Lung (tissue), 12 donors: Measurements from ENCODE around the gene RIPK4. TPM values are rescaled to one million over a fixed set of nuclear protein-coding genes. Genes with fewer than 3 reads are reported as not detected.

ENCODE experiments used
- ATAC-seq: fragments of 200-7000 bp; cut with Tn5 transposase; one replicate; pipeline ENCODE4 v1.9.1; 2020; ENCODE audit warnings: moderate number of reproducible peaks; ENCODE audit not compliant: insufficient read depth, low FRiP score
- DNase-seq, 3 donors: peaks; one replicate each; pipeline ENCODE4 v3.0.0-alpha.2; 2013 to 2017
- H3K27ac ChIP-seq, 2 donors: one replicate each; pipeline ENCODE4 v1.5.1; 2013; ENCODE audit warnings: mild to moderate bottlenecking in 2 of 2, moderate library complexity in 2 of 2, control low read depth in 1 of 2, inconsistent platforms in 1 of 2, low read depth in 1 of 2, low read length in 1 of 2
- H3K27me3 ChIP-seq, 3 donors: one replicate each; pipeline ENCODE4 v1.5.1; 2013; ENCODE audit warnings: low read length in 2 of 3; ENCODE audit not compliant: control insufficient read depth in 3 of 3, insufficient read depth in 3 of 3
- H3K36me3 ChIP-seq, 4 donors: one replicate each; pipeline ENCODE4 v1.5.1; 2013; ENCODE audit warnings: low read length in 4 of 4, mild to moderate bottlenecking in 1 of 4, moderate library complexity in 1 of 4; ENCODE audit not compliant: control insufficient read depth in 4 of 4, insufficient read depth in 4 of 4
- H3K4me1 ChIP-seq, 5 donors: one replicate each; pipeline ENCODE4 v1.5.1; 2013; ENCODE audit warnings: low read length in 5 of 5, mild to moderate bottlenecking in 2 of 5, moderate library complexity in 1 of 5; ENCODE audit not compliant: control insufficient read depth in 5 of 5, insufficient read depth in 5 of 5
- H3K4me3 ChIP-seq: one replicate; pipeline ENCODE4 v1.5.1; 2013; ENCODE audit warnings: mild to moderate bottlenecking, control low read depth, moderate library complexity
- H3K9ac ChIP-seq, 2 donors: one replicate each; pipeline ENCODE4 v1.5.1; 2013; ENCODE audit warnings: low read length in 2 of 2, control low read depth in 1 of 2; ENCODE audit not compliant: insufficient read depth in 1 of 2
- H3K9me3 ChIP-seq, 4 donors: one replicate each; pipeline ENCODE4 v1.5.1; 2013; ENCODE audit warnings: low read length in 3 of 4, mild to moderate bottlenecking in 1 of 4, moderate library complexity in 1 of 4; ENCODE audit not compliant: control insufficient read depth in 4 of 4, insufficient read depth in 3 of 4
- WGBS, 2 donors: extraction: QIAGEN DNeasy Blood & Tissue Kit; methylation state at CpG; one replicate each; pipeline ENCODE4 v1.1.7; 2013; 5-methylcytosine and 5-hydroxymethylcytosine counted together
- polyA plus RNA-seq, 2 donors: library from polyadenylated mRNA; stranded (reverse); fragments of 200-250 nt; gene quantifications; one replicate each; pipeline ENCODE4 v1.2.1, GENCODE V29; 2013
- total RNA-seq, 2 donors: library from RNA; depleted of rRNA in 1 of 2; stranded (reverse); fragments of >200 nt in 1 of 2; gene quantifications; one replicate each; pipeline ENCODE4 v1.2.1, GENCODE V29; 2014 to 2021
- TF ChIP-seq, protein P1 (sequence below): IDR thresholded peaks from 2 replicates; pipeline ENCODE4 v1.5.1; 2012; ENCODE audit warnings: mild to moderate bottlenecking; ENCODE audit errors: control extremely low read depth, extremely low read depth
- donor health status: control.
- donor health status: control.
- donor health status: Bipolar disorder and iron deficiency.
- donor health status: healthy.
- donor health status: DM: yes; HTN: yes; CAD: no.

The RIPK4 gene
- total and polyA plus RNA-seq, 4 donors: 5.0 to 21.6 (median 9.1) TPM

DNA sequence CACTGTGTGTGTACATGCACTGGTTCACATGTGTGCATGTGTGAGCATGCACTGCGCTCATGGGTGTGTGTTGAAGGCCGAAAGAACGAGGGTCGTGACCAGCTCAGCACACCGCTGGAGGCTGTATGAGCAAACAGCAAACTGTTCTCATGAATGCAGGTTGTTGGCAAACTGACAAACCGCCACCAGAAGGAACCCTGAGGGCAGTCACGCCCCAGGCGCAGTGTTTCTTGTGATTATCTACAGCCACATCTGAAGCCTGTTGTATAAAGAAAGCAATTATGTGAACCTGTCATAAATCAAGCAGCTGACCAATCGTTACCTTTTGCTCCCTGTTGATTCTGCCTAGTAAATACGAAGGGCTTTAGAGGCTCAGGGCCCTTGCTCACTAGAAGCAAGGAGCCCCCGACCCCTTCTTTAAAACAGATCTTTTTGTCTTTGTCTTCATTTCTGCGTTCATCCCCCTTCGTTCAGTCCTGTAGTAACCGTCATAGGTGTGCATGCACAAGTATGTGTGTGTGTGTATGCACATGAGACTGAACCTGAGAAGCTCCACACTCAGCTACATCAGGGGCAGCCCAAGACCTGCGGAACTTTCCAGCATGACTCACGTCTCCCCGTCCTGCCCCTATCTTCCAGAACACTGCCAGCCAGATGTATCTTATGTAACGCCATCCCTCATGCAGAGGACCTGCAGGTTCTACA is 16.8 kb upstream of the RIPK4 start:
- H3K9me3 ChIP-seq: no peaks in the 10 kb centered on the region
- TF ChIP-seq, protein P1, sequence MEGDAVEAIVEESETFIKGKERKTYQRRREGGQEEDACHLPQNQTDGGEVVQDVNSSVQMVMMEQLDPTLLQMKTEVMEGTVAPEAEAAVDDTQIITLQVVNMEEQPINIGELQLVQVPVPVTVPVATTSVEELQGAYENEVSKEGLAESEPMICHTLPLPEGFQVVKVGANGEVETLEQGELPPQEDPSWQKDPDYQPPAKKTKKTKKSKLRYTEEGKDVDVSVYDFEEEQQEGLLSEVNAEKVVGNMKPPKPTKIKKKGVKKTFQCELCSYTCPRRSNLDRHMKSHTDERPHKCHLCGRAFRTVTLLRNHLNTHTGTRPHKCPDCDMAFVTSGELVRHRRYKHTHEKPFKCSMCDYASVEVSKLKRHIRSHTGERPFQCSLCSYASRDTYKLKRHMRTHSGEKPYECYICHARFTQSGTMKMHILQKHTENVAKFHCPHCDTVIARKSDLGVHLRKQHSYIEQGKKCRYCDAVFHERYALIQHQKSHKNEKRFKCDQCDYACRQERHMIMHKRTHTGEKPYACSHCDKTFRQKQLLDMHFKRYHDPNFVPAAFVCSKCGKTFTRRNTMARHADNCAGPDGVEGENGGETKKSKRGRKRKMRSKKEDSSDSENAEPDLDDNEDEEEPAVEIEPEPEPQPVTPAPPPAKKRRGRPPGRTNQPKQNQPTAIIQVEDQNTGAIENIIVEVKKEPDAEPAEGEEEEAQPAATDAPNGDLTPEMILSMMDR: no peak
- peak in 1 of 3 donors; percentile 40 for DNase-seq
- no peak overlapping the region for H3K9ac ChIP-seq
- H3K4me1 ChIP-seq: no peaks in the 10 kb centered on the region
- no peak for ATAC-seq
- H3K4me3 ChIP-seq: no peak overlapping the region
- H3K36me3 ChIP-seq: no peaks in the 10 kb centered on the region
- no peak overlapping the region for H3K27ac ChIP-seq
- WGBS, 2 donors: 28 to 42% methylated on average over 18 of the region's 18 CpGs
- H3K27me3 ChIP-seq: peaks cover 0 to 23% (median 17%) of the 10 kb centered on the region in 3 donors

DNA sequence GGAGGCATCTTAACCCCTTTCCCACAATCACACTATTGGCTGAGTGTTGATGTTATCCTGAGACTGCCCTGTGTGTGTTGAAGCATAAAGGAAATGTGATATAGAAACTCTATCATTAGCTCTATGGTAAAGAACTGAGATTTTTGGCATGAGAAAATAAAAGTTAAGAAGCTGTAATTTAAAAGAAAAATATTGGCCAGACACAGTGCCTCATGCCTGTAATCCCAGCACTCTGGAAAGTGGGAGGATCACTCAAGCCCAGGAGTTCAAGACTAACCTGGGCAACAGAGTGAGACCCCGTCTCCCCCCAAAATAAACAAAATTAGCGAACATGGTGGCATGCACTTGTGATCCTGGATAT is 14.2 kb upstream of the RIPK4 start:
- Histone ChIP-seq H3K4me3 (no peak overlapping the region), H3K27ac (no peak overlapping the region), H3K4me1 (peaks cover 0 to 3% (median 0%) of the 10 kb centered on the region in 5 donors), H3K9me3 (no peaks in the 10 kb centered on the region), H3K9ac (no peak overlapping the region), H3K27me3 (peaks cover 0 to 23% (median 20%) of the 10 kb centered on the region in 3 donors), H3K36me3 (no peaks in the 10 kb centered on the region)
- ATAC-seq (no peak), DNase-seq (no peak)
- WGBS, 2 donors: 76 to 90% methylated on average over 2 of the region's 2 CpGs
- TF ChIP-seq, protein P1: no peak

DNA sequence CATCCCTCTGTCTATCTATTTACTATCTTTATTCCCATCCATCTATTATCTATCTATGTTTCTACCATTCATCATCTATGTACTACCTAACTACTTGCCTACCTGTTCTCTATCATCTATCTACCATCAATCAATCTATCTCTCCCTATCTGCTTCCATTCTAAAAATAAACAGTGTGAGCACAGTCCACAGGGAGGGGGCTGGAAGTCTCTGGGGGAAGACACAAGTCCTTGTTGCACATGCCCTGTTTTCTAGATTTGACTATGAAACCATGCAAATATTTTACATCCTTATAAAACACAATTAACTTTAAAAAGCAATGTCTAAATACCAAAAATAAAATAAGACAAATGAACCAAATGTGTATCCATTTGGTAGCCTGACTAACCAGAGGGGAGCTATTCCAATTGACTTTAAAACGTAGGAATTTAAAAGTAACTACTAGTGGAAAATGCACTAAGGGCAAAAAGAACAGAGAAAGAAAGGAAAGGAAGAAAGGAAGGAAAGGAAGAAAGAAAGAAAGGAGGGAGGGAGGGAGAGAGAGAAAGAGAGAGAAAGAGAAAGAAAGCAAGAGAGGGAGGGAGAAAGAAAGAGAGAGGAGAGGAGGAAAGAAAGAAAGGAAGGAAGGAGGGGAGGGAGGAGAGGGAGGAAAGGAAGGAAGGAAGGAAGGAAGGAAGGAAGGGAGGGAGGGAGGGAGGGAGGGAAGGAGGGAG is 13.6 kb upstream of the RIPK4 start:
- no peak overlapping the region for H3K27ac ChIP-seq
- no peaks in the 10 kb centered on the region for H3K9me3 ChIP-seq
- H3K4me1 ChIP-seq: peaks cover 0 to 3% (median 0%) of the 10 kb centered on the region in 5 donors
- no peak for ATAC-seq
- H3K27me3 ChIP-seq: peaks cover 0 to 23% (median 20%) of the 10 kb centered on the region in 3 donors
- H3K9ac ChIP-seq: no peak overlapping the region
- no peaks in the 10 kb centered on the region for H3K36me3 ChIP-seq
- WGBS, 2 donors: 64 to 83% methylated on average over 1 of the region's 1 CpG
- TF ChIP-seq, protein P1: no peak
- DNase-seq: no peak
- no peak overlapping the region for H3K4me3 ChIP-seq
